Cardiac muscle cell (in vitro differentiated cells and primary cell): ENCODE data around the gene SEC16A. TPM values are rescaled to one million over a fixed set of nuclear protein-coding genes. Genes with fewer than 3 reads are reported as not detected.
A peak's percentile ranks its signal among the peaks of the same experiment; 100 is the strongest.

Experiments used
- DNase-seq, 2 donors: peaks; one replicate each; pipeline versions ENCODE4 v3.0.0 to v3.0.0-alpha.2; 2010 to 2017; ENCODE audit warnings: low read depth in 1 of 2, low spot score in 1 of 2
- H3K27ac ChIP-seq: fragments of 200-600 bp; sonication (generic); 2 replicates; pipeline ENCODE4 v1.5.1; 2016
- H3K27me3 ChIP-seq: fragments of 200-600 bp; sonication (generic); 2 replicates; pipeline ENCODE4 v1.6.0; 2016; ENCODE audit warnings: control low read depth
- H3K36me3 ChIP-seq: fragments of 200-600 bp; sonication (generic); 2 replicates; pipeline ENCODE4 v1.5.1; 2016; ENCODE audit warnings: control low read depth
- H3K4me1 ChIP-seq: fragments of 200-600 bp; sonication (generic); 2 replicates; pipeline ENCODE4 v1.8.1; 2017; ENCODE audit warnings: low read depth, mild to moderate bottlenecking, mixed run types
- H3K4me3 ChIP-seq: fragments of 200-600 bp; sonication (generic); 2 replicates; pipeline ENCODE4 v1.5.1; 2016; ENCODE audit warnings: mild to moderate bottlenecking
- H3K9me3 ChIP-seq: fragments of 200-600 bp; sonication (generic); 2 replicates; pipeline ENCODE4 v1.5.1; 2017; ENCODE audit warnings: low read depth, mild to moderate bottlenecking, control low read depth
- polyA plus RNA-seq: library from polyadenylated mRNA; unstranded; fragments of >200 nt; fragmentation: Nextera tagmentation; extraction: Ambion mirVana; gene quantifications from 2 replicates; pipeline ENCODE4 v1.2.1, GENCODE V29; 2016
- total RNA-seq: library from RNA; depleted of rRNA; stranded (reverse); fragments of >200 nt; gene quantifications from 2 replicates; pipeline ENCODE4 v1.2.3, GENCODE V29; 2016
- TF ChIP-seq, protein P1 (sequence below): IDR thresholded peaks from 2 replicates; pipeline ENCODE4 v1.5.1; 2012; ENCODE audit warnings: low read depth, mild to moderate bottlenecking, low read length

The SEC16A gene
- total and polyA plus RNA-seq, 2 experiments from 2014 or later, result 32.3 to 39.5 TPM

DNA sequence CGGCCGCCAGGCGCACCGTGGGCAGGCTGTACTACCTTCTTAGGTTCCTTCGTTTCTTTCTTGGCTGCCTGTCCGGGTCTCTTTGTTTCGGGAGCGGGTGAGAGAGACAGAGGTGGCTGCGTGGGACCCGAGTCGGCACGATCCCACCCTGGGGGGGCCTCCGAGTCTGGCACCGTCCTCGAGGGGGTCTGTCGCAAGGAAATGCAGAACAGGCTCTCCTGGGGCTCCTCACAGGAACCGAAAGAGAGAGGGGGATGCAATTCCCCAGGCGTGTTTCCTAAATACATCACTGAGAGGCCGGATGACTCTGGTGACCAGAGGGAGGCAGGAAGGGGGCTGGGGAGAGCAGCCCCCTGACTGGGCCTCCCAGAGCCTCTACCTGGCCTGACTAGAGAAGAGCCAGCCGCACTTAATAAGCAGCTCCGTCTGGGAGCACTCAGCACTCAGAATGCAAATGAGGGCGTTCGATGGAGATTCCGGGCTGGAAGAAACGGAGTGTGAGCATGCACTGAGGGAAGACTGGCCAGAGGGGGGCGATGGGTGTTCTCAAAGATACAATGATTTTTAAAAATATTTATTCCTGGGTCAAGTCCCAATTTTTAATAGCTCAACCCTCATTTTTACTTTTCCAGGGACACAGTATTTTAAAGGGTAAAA, 31.5 kb downstream of the SEC16A start:
- Histone ChIP-seq H3K27ac (peak overlapping the region; percentile 43), H3K4me1 (no peaks in the 10 kb centered on the region), H3K27me3 (no peaks in the 10 kb centered on the region), H3K4me3 (no peak overlapping the region), H3K36me3 (peaks cover 51% of the 10 kb centered on the region), H3K9me3 (no peaks in the 10 kb centered on the region)
- DNase-seq, result peak in 1 of 2 donors; percentile 65
- TF ChIP-seq, protein P1, sequence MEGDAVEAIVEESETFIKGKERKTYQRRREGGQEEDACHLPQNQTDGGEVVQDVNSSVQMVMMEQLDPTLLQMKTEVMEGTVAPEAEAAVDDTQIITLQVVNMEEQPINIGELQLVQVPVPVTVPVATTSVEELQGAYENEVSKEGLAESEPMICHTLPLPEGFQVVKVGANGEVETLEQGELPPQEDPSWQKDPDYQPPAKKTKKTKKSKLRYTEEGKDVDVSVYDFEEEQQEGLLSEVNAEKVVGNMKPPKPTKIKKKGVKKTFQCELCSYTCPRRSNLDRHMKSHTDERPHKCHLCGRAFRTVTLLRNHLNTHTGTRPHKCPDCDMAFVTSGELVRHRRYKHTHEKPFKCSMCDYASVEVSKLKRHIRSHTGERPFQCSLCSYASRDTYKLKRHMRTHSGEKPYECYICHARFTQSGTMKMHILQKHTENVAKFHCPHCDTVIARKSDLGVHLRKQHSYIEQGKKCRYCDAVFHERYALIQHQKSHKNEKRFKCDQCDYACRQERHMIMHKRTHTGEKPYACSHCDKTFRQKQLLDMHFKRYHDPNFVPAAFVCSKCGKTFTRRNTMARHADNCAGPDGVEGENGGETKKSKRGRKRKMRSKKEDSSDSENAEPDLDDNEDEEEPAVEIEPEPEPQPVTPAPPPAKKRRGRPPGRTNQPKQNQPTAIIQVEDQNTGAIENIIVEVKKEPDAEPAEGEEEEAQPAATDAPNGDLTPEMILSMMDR, result no peak

DNA sequence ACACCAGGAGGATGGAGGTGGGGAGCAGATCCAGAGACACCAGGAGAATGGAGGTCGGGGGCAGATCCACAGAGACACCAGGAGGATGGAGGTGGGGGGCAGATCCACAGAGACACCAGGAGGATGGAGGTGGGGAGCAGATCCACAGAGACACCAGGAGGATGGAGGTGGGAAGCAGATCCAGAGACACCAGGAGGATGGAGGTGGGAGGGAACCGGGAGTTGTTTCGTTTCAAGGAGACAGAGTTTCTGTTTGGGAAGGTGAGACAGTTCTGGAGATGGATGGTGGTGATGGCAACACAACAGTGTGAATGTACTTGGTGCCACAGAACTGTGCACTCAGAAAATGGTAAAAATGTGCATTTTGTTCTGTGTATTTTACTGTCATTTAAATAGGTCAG, 34.2 kb downstream of the SEC16A start:
- no peaks in the 10 kb centered on the region for H3K4me1 ChIP-seq
- no peaks in the 10 kb centered on the region for H3K27me3 ChIP-seq
- no peak overlapping the region for H3K27ac ChIP-seq
- TF ChIP-seq, protein P1, result no peak
- no peak for DNase-seq
- no peaks in the 10 kb centered on the region for H3K9me3 ChIP-seq
- H3K4me3 ChIP-seq, result no peak overlapping the region
- H3K36me3 ChIP-seq, result peaks cover 44% of the 10 kb centered on the region

DNA sequence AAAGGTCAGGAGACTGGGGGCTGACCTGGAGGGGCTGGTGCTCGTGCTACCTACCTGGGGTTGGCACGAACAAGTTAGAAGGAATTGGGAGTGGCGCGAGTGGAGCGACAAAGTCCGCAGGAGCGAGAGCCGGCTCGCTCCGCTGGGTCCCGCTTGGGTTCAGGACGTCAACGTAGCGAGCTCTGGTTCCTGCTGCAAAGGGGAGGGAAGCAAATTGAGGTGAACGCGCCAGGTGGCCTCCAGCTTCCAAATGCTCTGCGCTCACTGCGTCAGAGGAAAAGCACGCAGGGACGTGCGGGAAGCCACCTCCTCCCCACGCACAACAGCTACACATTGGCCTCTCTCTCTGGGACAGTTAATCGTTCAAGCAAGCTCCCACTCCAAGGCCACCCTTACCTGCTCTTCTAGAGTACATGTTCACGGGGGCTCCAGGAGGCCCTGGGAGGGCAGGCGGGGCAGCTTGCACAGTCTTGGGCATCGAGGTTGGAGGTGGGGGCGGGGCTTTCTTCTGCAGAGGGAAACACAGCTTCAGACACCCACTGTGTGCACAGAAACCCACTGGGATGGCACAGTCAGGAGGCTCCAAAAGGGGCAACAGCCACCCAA, 35.6 kb downstream of the SEC16A start:
- H3K4me1 ChIP-seq, result no peaks in the 10 kb centered on the region
- no peaks in the 10 kb centered on the region for H3K9me3 ChIP-seq
- H3K4me3 ChIP-seq, result no peak overlapping the region
- no peak for DNase-seq
- TF ChIP-seq, protein P1, result no peak
- H3K27me3 ChIP-seq, result no peaks in the 10 kb centered on the region
- H3K36me3 ChIP-seq, result peaks cover 50% of the 10 kb centered on the region
- H3K27ac ChIP-seq, result no peak overlapping the region

DNA sequence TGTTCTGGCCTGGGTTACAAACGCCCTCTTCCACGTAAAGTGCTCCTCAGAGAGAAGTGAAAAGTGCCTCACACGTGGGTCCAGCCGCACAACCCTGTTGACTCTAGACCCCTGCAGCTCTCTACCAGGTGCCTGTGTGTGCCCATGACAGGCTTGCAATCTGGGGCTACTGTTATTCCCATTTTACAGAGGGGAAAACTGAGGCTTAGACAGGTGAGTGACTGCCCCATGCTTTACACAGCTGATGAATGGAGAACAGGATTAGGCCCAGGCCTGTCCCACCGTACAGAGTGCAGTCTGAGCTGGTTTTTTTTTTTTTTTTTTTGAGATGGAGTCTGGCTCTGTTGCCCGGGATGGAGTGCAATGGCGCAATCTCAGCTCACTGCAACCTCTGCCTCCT, 37.0 kb downstream of the SEC16A start:
- H3K36me3 ChIP-seq, result peaks cover 55% of the 10 kb centered on the region
- TF ChIP-seq, protein P1, result no peak
- H3K4me1 ChIP-seq, result no peaks in the 10 kb centered on the region
- H3K27ac ChIP-seq, result no peak overlapping the region
- no peak for DNase-seq
- no peaks in the 10 kb centered on the region for H3K9me3 ChIP-seq
- H3K4me3 ChIP-seq, result no peak overlapping the region
- no peaks in the 10 kb centered on the region for H3K27me3 ChIP-seq

DNA sequence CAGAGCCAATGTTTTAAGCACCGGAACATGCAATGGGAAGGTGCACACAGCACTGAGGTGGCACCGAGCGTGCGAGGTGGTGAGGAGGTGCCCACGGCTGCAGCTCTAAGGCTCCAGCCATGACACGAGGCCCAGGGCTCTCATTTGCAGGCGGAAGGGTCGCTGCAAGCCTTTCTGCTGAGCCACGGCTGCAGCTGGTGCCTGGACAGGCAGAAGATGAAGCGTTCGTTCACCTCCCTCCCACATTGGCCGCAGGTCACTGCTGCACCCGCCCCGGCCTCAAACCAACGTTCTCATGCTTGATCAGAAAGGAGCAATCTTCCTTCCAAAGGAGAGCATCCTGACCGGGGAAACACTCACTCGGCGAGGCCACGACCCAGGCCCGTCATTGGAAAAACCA, 38.7 kb downstream of the SEC16A start:
- Histone ChIP-seq H3K36me3 (peaks cover 46% of the 10 kb centered on the region), H3K9me3 (no peaks in the 10 kb centered on the region), H3K4me1 (no peaks in the 10 kb centered on the region), H3K27ac (no peak overlapping the region), H3K4me3 (no peak overlapping the region), H3K27me3 (no peaks in the 10 kb centered on the region)
- no peak for DNase-seq
- TF ChIP-seq, protein P1, result no peak
